ENCODE data around the gene PRR23E.

DNA sequence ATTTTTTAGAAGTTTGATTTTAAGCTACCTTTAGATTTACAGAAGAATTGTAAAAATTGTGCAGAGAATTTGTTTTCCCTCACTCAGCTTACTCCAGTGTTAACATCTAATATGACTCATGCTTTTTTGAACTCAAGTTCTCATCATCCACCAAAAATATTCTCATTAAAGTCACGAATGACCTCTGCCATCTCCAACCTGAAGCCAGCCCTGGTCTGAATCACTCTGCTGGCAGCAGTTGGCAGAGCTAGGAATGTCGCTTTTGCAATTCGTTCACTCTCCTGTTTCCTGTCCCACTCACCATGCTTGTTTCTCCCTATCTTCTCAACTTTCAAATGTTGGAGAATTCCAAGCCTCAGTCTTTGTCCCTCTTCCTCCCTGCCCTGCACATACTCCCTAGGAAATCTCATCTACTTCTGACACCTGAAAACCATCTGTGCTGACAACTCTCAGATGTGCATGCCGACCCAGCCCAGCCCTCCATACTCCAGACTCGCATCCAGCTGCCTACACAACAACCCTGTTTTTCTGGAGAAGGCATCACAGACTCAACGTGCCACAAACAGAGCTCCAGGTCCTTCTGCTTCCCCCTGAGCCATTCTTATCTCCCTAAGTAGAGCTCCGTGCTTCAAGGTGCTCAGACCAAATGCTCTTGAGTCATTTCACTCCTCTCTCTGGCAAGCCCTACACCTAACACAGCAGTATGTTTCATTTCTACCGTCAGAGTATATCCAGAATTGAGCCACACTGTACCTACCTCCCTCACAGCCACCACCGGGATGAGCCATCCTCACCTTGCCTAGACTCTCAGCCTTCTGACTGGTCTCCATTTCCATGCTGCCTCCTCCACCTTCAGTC, 24.9 kb downstream of the PRR23E start:
- TF ChIP-seq, protein P1, sequence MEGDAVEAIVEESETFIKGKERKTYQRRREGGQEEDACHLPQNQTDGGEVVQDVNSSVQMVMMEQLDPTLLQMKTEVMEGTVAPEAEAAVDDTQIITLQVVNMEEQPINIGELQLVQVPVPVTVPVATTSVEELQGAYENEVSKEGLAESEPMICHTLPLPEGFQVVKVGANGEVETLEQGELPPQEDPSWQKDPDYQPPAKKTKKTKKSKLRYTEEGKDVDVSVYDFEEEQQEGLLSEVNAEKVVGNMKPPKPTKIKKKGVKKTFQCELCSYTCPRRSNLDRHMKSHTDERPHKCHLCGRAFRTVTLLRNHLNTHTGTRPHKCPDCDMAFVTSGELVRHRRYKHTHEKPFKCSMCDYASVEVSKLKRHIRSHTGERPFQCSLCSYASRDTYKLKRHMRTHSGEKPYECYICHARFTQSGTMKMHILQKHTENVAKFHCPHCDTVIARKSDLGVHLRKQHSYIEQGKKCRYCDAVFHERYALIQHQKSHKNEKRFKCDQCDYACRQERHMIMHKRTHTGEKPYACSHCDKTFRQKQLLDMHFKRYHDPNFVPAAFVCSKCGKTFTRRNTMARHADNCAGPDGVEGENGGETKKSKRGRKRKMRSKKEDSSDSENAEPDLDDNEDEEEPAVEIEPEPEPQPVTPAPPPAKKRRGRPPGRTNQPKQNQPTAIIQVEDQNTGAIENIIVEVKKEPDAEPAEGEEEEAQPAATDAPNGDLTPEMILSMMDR (conservative IDR thresholded peaks at IDR 0.05 in 1 of 2, IDR thresholded peaks at IDR 0.05 in 1 of 2; ENCODE audit: extremely low read depth in 1 of 2, insufficient read depth in 1 of 2, low read depth in 1 of 2, low read length in 2 of 2) = no peak
- no peak for TF ChIP-seq EZH2 (IDR thresholded peaks at IDR 0.05; ENCODE audit: borderline replicate concordance, low read length)

Data from mammary epithelial cell (primary cell).